H9 (cell line): Measurements from ENCODE around the gene RBM48. TPM values are rescaled to one million over a fixed set of nuclear protein-coding genes. Genes with fewer than 3 reads are reported as not detected.

Experiments used
- DNase-seq: peaks from one replicate; pipeline ENCODE4 v3.0.0-alpha.2; 2017
- H2AFZ ChIP-seq: one replicate; pipeline ENCODE4 v1.6.1; 2013; ENCODE audit warnings: mild to moderate bottlenecking, low read length, control low read depth, moderate library complexity
- H2AK5ac ChIP-seq: 2 replicates; pipeline ENCODE4 v1.6.1; 2013; ENCODE audit warnings: low read length, control low read depth, mixed read lengths; ENCODE audit not compliant: insufficient read length
- H2BK120ac ChIP-seq: one replicate; pipeline ENCODE4 v1.6.1; 2013; ENCODE audit warnings: low read depth, mild to moderate bottlenecking, low read length, control low read depth, inconsistent platforms; ENCODE audit not compliant: poor library complexity, severe bottlenecking
- H2BK12ac ChIP-seq: 2 replicates; pipeline ENCODE4 v1.6.1; 2013; ENCODE audit warnings: low read length, control low read depth, mixed read lengths, low read depth; ENCODE audit not compliant: insufficient read length
- H2BK15ac ChIP-seq: 2 replicates; pipeline ENCODE4 v1.6.1; 2013; ENCODE audit warnings: low read depth, low read length, control low read depth
- H2BK20ac ChIP-seq: one replicate; pipeline ENCODE4 v1.6.1; 2013; ENCODE audit warnings: low read depth, mild to moderate bottlenecking, low read length, control low read depth, inconsistent platforms; ENCODE audit not compliant: poor library complexity, severe bottlenecking
- H2BK5ac ChIP-seq: 2 replicates; pipeline ENCODE4 v1.6.1; 2013; ENCODE audit warnings: low read length, control low read depth, mixed read lengths; ENCODE audit not compliant: insufficient read length
- H3K14ac ChIP-seq: 2 replicates; pipeline ENCODE4 v1.6.1; 2013; ENCODE audit warnings: low read length, control low read depth; ENCODE audit not compliant: insufficient read depth
- H3K18ac ChIP-seq: 2 replicates; pipeline ENCODE4 v1.6.1; 2013; ENCODE audit warnings: low read depth, mild to moderate bottlenecking, mixed read lengths, low read length, control low read depth; ENCODE audit not compliant: insufficient read length
- H3K23ac ChIP-seq: 2 replicates; pipeline ENCODE4 v1.6.1; 2013; ENCODE audit warnings: low read length, control low read depth, mixed read lengths, low read depth; ENCODE audit not compliant: insufficient read length
- H3K23me2 ChIP-seq: 2 replicates; pipeline ENCODE4 v1.6.1; 2013; ENCODE audit warnings: low read depth, mild to moderate bottlenecking, mixed read lengths, low read length, control low read depth; ENCODE audit not compliant: insufficient read length, poor library complexity, severe bottlenecking
- H3K27ac ChIP-seq: 2 replicates; pipeline ENCODE4 v1.5.1; 2013; ENCODE audit warnings: low read length, control low read depth, mixed read lengths, low read depth; ENCODE audit not compliant: insufficient read length
- H3K27me3 ChIP-seq: 2 replicates; pipeline ENCODE4 v1.6.1; 2013; ENCODE audit warnings: low read length, control low read depth, inconsistent platforms; ENCODE audit not compliant: insufficient read depth
- H3K4ac ChIP-seq: 2 replicates; pipeline ENCODE4 v1.6.1; 2013; ENCODE audit warnings: low read depth, mild to moderate bottlenecking, control low read depth, inconsistent platforms, low read length, moderate library complexity
- H3K4me1 ChIP-seq: 2 replicates; pipeline ENCODE4 v1.6.1; 2013; ENCODE audit warnings: low read length, control low read depth, inconsistent platforms; ENCODE audit not compliant: insufficient read depth
- H3K4me2 ChIP-seq: 2 replicates; pipeline ENCODE4 v1.6.1; 2013; ENCODE audit warnings: low read length, control low read depth, mixed read lengths; ENCODE audit not compliant: insufficient read length, insufficient read depth
- H3K56ac ChIP-seq: 2 replicates; pipeline ENCODE4 v1.6.1; 2013; ENCODE audit warnings: low read depth, mild to moderate bottlenecking, mixed read lengths, low read length, control low read depth; ENCODE audit not compliant: insufficient read length
- H3K79me1 ChIP-seq: 2 replicates; pipeline ENCODE4 v1.6.1; 2013; ENCODE audit warnings: low read depth, mild to moderate bottlenecking, moderate library complexity, low read length, control low read depth, inconsistent platforms; ENCODE audit not compliant: insufficient read depth, poor library complexity, severe bottlenecking
- H3K79me2 ChIP-seq: 2 replicates; pipeline ENCODE4 v1.6.1; 2013; ENCODE audit warnings: low read length, control low read depth, inconsistent platforms; ENCODE audit not compliant: insufficient read depth
- H3K9ac ChIP-seq: 2 replicates; pipeline ENCODE4 v1.6.1; 2013; ENCODE audit warnings: low read length, control low read depth, mixed read lengths; ENCODE audit not compliant: insufficient read length; ENCODE audit errors: extremely low read depth
- H3K9me3 ChIP-seq: one replicate; pipeline ENCODE4 v1.6.1; 2013; ENCODE audit warnings: low read depth, low read length, inconsistent platforms; ENCODE audit not compliant: control insufficient read depth
- H3T11ph ChIP-seq: one replicate; pipeline ENCODE4 v1.6.1; 2013; ENCODE audit warnings: mild to moderate bottlenecking, low read length, control low read depth, inconsistent platforms
- H4K20me1 ChIP-seq: one replicate; pipeline ENCODE4 v1.6.1; 2013; ENCODE audit not compliant: control insufficient read depth, insufficient read length, insufficient read depth
- H4K5ac ChIP-seq: 2 replicates; pipeline ENCODE4 v1.6.1; 2013; ENCODE audit warnings: low read depth, mild to moderate bottlenecking, mixed read lengths, low read length, control low read depth; ENCODE audit not compliant: insufficient read length
- H4K8ac ChIP-seq: replicated peaks from 2 replicates; pipeline ENCODE4 v1.6.1; 2013; ENCODE audit warnings: low read length, control low read depth, mixed read lengths, low read depth; ENCODE audit not compliant: insufficient read length
- H4K91ac ChIP-seq: 2 replicates; pipeline ENCODE4 v1.6.1; 2013; ENCODE audit warnings: low read depth, mild to moderate bottlenecking, moderate library complexity, mixed read lengths, low read length, control low read depth; ENCODE audit not compliant: insufficient read length
- H3K27ac Mint-ChIP-seq, 3 experiments: 2 replicates in 2 of 3; 3 replicates in 1 of 3; pipeline ENCODE4 v1.8.0; 2020 to 2021; ENCODE audit warnings: mixed read lengths in 3 of 3, mild to moderate bottlenecking in 1 of 3, moderate library complexity in 1 of 3
- H3K27me3 Mint-ChIP-seq: 2 replicates; pipeline ENCODE4 v1.8.0; 2021; ENCODE audit warnings: low read depth, mild to moderate bottlenecking, moderate library complexity, mixed read lengths
- H3K36me3 Mint-ChIP-seq, 3 experiments: 2 replicates in 2 of 3; 3 replicates in 1 of 3; pipeline ENCODE4 v1.8.0; 2020 to 2021; ENCODE audit warnings: low read depth in 3 of 3, mixed read lengths in 3 of 3; ENCODE audit not compliant: insufficient read depth in 1 of 3
- H3K4me1 Mint-ChIP-seq, 2 experiments: 2 replicates each; pipeline ENCODE4 v1.8.0; 2020; ENCODE audit warnings: mixed read lengths in 2 of 2
- H3K4me3 Mint-ChIP-seq, 2 experiments: 2 replicates in 1 of 2; 3 replicates in 1 of 2; pipeline ENCODE4 v1.8.0; 2020 to 2021; ENCODE audit warnings: mild to moderate bottlenecking in 2 of 2, mixed read lengths in 2 of 2, moderate library complexity in 1 of 2
- H3K9me3 Mint-ChIP-seq, 2 experiments: 2 replicates in 1 of 2; 3 replicates in 1 of 2; pipeline ENCODE4 v1.8.0; 2020; ENCODE audit warnings: mild to moderate bottlenecking in 2 of 2, mixed read lengths in 2 of 2, moderate library complexity in 1 of 2
- CTCF ChIP-seq: fragments of 200-600 bp; sonication (generic); conservative IDR thresholded peaks from 3 replicates; pipeline ENCODE4 v1.8.0; 2021; ENCODE audit warnings: antibody characterized with exemption, mild to moderate bottlenecking
- WGBS: extraction: QIAGEN DNeasy Blood & Tissue Kit; methylation state at CpG from one replicate; pipeline ENCODE4 v1.1.7; 2013; ENCODE audit warnings: missing lambda C conversion rate, low lambda C conversion rate, mixed read lengths; ENCODE audit not compliant: insufficient read length; ENCODE audit errors: extremely low coverage; 5-methylcytosine and 5-hydroxymethylcytosine counted together
- total RNA-seq: library from RNA; stranded (reverse); gene quantifications from 2 replicates; pipeline ENCODE4 v1.2.1, GENCODE V29; 2021

The RBM48 gene
- total RNA-seq, 1 experiment from 2014 or later: 12.5 TPM

GRCh38 chr7:92520024-92520423 is 8.6 kb upstream of the RBM48 start:
- Histone ChIP-seq H3K27ac (no peak overlapping the region), H4K8ac (no peak overlapping the region), H2AK5ac (no peak overlapping the region), H3K4ac (no peak overlapping the region), H3K4me1 (no peaks in the 10 kb centered on the region), H3K4me2 (no peak overlapping the region), H2BK120ac (no peak overlapping the region), H3K14ac (no peak overlapping the region), H4K91ac (no peak overlapping the region), H3T11ph (no peak overlapping the region), H3K56ac (no peak overlapping the region), H3K18ac (no peak overlapping the region), H3K9me3 (no peaks in the 10 kb centered on the region), H3K27me3 (no peaks in the 10 kb centered on the region), H3K79me2 (no peaks in the 10 kb centered on the region), H4K20me1 (peaks cover 4% of the 10 kb centered on the region), H3K9ac (no peak overlapping the region), H2BK5ac (no peak overlapping the region), H2AFZ (no peak overlapping the region), H3K23ac (no peak overlapping the region), H2BK15ac (no peak overlapping the region), H2BK12ac (no peak overlapping the region), H2BK20ac (no peak overlapping the region), H4K5ac (no peak overlapping the region), H3K79me1 (no peaks in the 10 kb centered on the region), H3K23me2 (no peaks in the 10 kb centered on the region)
- no peaks in the 10 kb centered on the region for H3K4me1 Mint-ChIP-seq
- no CpG with 5 or more reads among the region's 1 CpG for WGBS
- no peak overlapping the region for H3K4me3 Mint-ChIP-seq
- no peaks in the 10 kb centered on the region for H3K9me3 Mint-ChIP-seq
- H3K27me3 Mint-ChIP-seq: no peaks in the 10 kb centered on the region
- TF ChIP-seq CTCF: no peak
- H3K36me3 Mint-ChIP-seq: peaks cover 0 to 18% (median 16%) of the 10 kb centered on the region in 3 experiments; a peak in 5 of 7 replicates
- DNase-seq: no peak
- no peak overlapping the region for H3K27ac Mint-ChIP-seq
